Measurements from ENCODE around the gene HSD17B12. TPM values are rescaled to one million over a fixed set of nuclear protein-coding genes. Genes with fewer than 3 reads are reported as not detected.

Gene HSD17B12
- total and polyA plus RNA-seq, 2 of the 13 experiments (the other 11 are each of a cell fraction or from before 2014, with no cell fraction given) = 50.3 to 117 TPM

- TF ChIP-seq HOMEZ (CRISPR knock-in tag; IDR thresholded peaks at IDR 0.05; ENCODE audit: low read depth) (peak; percentile 63; the same call in 1 of the 2 replicates), ZNF879 (CRISPR knock-in tag; IDR thresholded peaks at IDR 0.05) (no peak), HOXA3 (CRISPR knock-in tag; IDR thresholded peaks at IDR 0.05) (peak; percentile 84), ZNF260 (CRISPR knock-in tag; IDR thresholded peaks at IDR 0.05; ENCODE audit: borderline replicate concordance, low read depth) (no peak), ZBTB26 (CRISPR knock-in tag; IDR thresholded peaks at IDR 0.05; ENCODE audit: borderline replicate concordance) (no peak; the same call in 1 of the 2 replicates), ZGPAT (CRISPR knock-in tag; IDR thresholded peaks at IDR 0.05) (peak; percentile 89), ZNF318 (CRISPR knock-in tag; IDR thresholded peaks at IDR 0.05) (no peak), NBN (conservative IDR thresholded peaks at IDR 0.05) (no peak), ZNF10 (CRISPR knock-in tag; IDR thresholded peaks at IDR 0.05; ENCODE audit: borderline replicate concordance, low read depth) (no peak), ZBTB21 (CRISPR knock-in tag; IDR thresholded peaks at IDR 0.05) (no peak), TEAD2 (CRISPR knock-in tag; IDR thresholded peaks at IDR 0.05) (no peak), ZNF552 (CRISPR knock-in tag; IDR thresholded peaks at IDR 0.05; ENCODE audit: borderline replicate concordance) (no peak), PAX8 (CRISPR knock-in tag; IDR thresholded peaks at IDR 0.05; ENCODE audit: borderline replicate concordance) (no peak), JARID2 (CRISPR knock-in tag; IDR thresholded peaks at IDR 0.05; ENCODE audit: insufficient replicate concordance) (no peak), ETV5 (CRISPR knock-in tag; IDR thresholded peaks at IDR 0.05; ENCODE audit: borderline replicate concordance) (peak; percentile 23; the same call in 1 of the 2 replicates), YEATS4 (CRISPR knock-in tag; IDR thresholded peaks at IDR 0.05; ENCODE audit: borderline replicate concordance) (peak; percentile 54), ZNF282 (IDR thresholded peaks at IDR 0.05; ENCODE audit: partially characterized antibody) (no peak), SP5 (CRISPR knock-in tag; IDR thresholded peaks at IDR 0.05; ENCODE audit: borderline replicate concordance, low read depth) (no peak)
Measured at GRCh38 chr11:43643898-43644620, 36.5 kb upstream of the HSD17B12 start (continued).
